Measurements from ENCODE around the gene DGKI. TPM values are rescaled to one million over a fixed set of nuclear protein-coding genes. Genes with fewer than 3 reads are reported as not detected.

Gene DGKI
- total RNA-seq, 2 experiments from 2014 or later: 1.8 to 2.2 TPM

DNA sequence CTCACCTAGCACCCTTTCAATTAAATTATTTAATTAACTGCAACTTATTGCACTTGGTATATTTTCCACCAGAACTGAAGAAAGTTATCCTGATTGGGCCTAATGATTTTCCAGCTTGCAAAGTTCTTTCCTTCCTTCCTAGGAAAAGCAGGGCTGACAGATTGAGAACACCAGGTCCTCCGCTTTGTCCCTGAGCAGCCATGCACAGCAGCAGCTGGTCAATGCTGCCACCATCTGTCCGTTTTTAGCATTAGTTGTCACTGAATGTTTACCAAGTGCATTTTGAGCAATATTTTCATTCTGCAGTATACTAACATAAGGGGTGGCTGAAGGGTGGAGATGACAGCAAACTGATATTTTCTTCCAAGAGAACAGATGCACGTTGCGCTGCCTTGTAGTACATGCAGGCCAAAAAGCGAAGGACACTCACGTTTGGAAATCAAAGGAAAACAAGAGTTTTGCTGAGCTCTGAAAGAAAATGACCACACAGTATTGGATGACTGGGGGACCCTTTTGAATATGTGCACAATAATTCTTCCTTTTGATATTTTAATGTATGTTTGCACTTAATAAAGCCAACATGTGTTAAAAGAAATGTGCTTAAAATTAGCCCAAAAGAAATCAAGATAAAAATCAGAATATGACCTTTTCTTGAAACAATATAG is 254.4 kb downstream of the DGKI start:
- Mint-ChIP-seq H3K27me3 (peaks cover 16% of the 10 kb centered on the region), H3K9me3 (no peaks in the 10 kb centered on the region), H3K36me3 (no peaks in the 10 kb centered on the region), H3K4me3 (no peak overlapping the region), H3K27ac (no peak overlapping the region), H3K4me1 (no peaks in the 10 kb centered on the region)
- DNase-seq: no peak

DNA sequence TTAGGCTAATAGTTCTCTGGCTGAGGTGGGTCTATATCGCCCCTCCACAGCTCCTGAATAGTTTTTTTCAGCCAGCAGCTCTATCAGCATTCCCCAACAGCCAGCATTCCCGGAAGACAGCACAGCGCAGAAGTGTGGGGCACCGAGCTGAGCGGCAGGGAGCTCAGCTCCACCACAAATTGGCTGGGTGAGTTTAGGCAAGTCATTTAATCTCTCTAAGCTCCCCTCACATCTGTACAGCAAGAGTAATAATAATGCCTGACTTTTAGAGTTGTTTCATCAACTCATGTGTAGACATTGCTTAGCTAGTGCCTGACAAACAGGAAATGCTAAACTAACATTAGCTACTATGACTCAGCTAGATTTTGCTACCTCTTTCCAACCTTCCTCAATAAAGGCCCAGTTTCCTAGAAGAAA is 255.3 kb downstream of the DGKI start:
- Mint-ChIP-seq H3K4me1 (no peaks in the 10 kb centered on the region), H3K9me3 (no peaks in the 10 kb centered on the region), H3K27me3 (peaks cover 13% of the 10 kb centered on the region), H3K36me3 (no peaks in the 10 kb centered on the region), H3K4me3 (no peak overlapping the region), H3K27ac (no peak overlapping the region)
- DNase-seq: no peak

DNA sequence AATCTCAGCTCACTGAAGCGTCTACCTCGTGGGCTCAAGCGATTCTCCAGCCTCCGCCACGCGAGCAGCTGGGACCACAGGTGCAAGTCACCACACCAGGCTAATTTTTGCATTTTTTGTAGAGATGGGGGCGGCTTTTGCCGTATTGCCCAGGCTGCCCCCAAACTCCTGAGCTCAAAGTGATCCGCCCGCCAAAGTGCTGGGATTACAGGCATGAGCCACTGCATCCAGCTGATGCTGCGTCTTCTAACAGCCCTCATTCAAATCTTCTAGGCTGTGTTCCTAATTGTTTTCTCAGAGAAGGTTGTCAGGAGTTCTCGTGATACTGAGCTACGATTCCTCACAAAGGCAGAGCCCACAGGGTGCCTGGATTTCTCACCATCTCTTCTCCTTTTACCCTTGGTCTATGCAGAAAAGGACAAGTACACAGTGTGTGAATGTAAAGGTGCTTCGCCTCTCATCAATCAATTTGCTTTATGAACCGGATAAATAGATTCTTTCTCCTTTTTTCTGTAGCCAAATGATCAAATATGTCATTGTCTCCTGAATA is 255.9 kb downstream of the DGKI start:
- no peaks in the 10 kb centered on the region for H3K4me1 Mint-ChIP-seq
- DNase-seq: no peak
- no peaks in the 10 kb centered on the region for H3K9me3 Mint-ChIP-seq
- peaks cover 9% of the 10 kb centered on the region for H3K27me3 Mint-ChIP-seq
- H3K36me3 Mint-ChIP-seq: no peaks in the 10 kb centered on the region
- no peak overlapping the region for H3K4me3 Mint-ChIP-seq
- no peak overlapping the region for H3K27ac Mint-ChIP-seq

DNA sequence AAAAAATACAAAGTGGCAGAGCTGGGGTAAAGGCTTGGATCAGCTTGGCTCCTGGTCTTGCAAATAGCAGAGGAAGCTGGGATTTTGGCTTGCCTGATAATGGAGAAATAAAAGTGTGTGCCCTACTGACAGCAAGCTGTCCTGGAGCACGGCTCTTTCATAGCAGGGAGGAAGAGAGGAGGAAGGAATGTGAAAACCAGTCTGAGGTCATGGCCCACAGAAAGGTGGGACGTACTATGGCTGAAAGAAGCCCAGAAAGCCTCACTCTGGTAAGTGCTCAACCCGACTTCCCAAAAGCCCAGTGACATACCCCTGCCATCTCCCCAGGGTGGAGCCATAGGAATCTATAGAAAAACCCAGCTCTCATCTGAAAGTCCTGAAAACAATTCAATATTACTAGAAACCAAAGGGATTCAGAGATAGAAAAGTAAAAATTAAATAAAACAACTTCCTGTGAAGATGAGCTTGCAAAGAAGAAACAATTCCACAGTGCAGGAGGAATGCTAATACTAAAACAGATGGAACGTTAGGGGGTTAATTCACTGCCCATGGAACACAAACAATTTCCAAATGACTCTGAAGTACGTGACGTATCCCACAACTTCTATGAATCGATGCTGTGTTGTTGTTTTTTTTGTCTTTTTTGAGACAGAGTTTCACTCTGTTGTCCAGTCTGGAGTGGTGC is 256.6 kb downstream of the DGKI start:
- no peaks in the 10 kb centered on the region for H3K4me1 Mint-ChIP-seq
- DNase-seq: no peak
- H3K9me3 Mint-ChIP-seq: no peaks in the 10 kb centered on the region
- H3K36me3 Mint-ChIP-seq: no peaks in the 10 kb centered on the region
- no peak overlapping the region for H3K4me3 Mint-ChIP-seq
- peaks cover 6% of the 10 kb centered on the region for H3K27me3 Mint-ChIP-seq
- no peak overlapping the region for H3K27ac Mint-ChIP-seq

DNA sequence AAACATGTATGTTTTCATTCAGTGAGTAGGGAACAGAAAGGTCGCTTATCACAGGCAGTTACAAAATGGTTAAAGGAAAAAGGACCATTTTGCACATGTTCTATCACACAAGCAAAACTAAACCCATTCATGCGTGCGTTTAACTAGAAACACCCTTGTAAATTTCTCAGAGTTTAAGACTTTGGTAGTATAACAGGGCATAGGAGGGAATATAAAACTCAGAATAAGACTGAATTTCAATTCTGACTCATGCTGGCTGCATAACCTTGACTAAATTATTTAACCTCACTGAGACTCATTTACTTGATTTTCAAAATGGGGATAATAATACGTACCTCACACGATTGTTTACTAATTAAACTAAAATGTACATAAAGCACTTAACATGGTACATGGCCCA is 259.4 kb downstream of the DGKI start:
- H3K4me3 Mint-ChIP-seq: no peak overlapping the region
- no peaks in the 10 kb centered on the region for H3K9me3 Mint-ChIP-seq
- H3K27ac Mint-ChIP-seq: no peak overlapping the region
- no peaks in the 10 kb centered on the region for H3K36me3 Mint-ChIP-seq
- H3K27me3 Mint-ChIP-seq: peaks cover 4% of the 10 kb centered on the region
- DNase-seq: no peak
- H3K4me1 Mint-ChIP-seq: no peaks in the 10 kb centered on the region

DNA sequence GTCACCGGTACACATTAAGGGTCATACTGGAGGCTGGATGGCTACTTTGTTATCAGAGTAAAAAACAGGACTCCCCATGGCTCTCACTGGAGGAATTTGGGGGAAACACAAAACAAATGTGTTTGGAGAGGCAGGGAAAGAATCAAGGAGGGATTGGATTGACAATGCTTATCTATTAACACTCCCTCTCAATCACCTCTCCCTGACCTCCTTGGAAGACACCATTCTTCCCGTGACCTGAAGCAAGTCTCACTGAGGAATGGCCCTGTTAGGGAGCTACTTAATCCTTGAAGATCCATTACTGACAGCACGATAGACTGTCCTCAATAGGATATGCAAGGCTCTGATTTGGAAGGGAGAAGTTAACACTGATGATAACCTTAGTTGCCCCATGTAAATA is 261.2 kb downstream of the DGKI start:
- Mint-ChIP-seq H3K4me1 (no peaks in the 10 kb centered on the region), H3K36me3 (no peaks in the 10 kb centered on the region), H3K4me3 (no peak overlapping the region), H3K27ac (no peak overlapping the region), H3K9me3 (no peaks in the 10 kb centered on the region), H3K27me3 (peaks cover 4% of the 10 kb centered on the region)
- no peak for DNase-seq

DNA sequence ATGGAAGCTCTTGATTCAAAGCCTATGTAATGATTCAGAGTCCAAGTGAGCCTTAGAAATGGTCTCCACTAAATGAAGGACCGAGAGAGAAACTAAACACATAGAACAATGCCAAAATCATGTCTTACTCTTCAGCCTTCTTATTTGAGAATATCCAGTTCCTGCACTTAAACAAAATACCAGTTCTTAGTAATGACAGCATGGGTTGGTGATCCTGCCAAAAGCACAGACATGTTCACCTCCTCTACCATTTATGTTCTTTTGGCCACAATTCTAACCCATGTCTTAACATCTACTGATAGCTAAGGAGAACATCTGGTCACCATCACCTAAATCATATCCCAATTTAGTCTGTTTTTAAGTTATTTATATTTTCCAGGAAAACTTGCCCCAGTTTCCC is 263.6 kb downstream of the DGKI start:
- peaks cover 14% of the 10 kb centered on the region for H3K27me3 Mint-ChIP-seq
- no peak overlapping the region for H3K27ac Mint-ChIP-seq
- no peaks in the 10 kb centered on the region for H3K9me3 Mint-ChIP-seq
- H3K4me1 Mint-ChIP-seq: no peaks in the 10 kb centered on the region
- DNase-seq: no peak
- H3K4me3 Mint-ChIP-seq: no peak overlapping the region
- H3K36me3 Mint-ChIP-seq: no peaks in the 10 kb centered on the region

DNA sequence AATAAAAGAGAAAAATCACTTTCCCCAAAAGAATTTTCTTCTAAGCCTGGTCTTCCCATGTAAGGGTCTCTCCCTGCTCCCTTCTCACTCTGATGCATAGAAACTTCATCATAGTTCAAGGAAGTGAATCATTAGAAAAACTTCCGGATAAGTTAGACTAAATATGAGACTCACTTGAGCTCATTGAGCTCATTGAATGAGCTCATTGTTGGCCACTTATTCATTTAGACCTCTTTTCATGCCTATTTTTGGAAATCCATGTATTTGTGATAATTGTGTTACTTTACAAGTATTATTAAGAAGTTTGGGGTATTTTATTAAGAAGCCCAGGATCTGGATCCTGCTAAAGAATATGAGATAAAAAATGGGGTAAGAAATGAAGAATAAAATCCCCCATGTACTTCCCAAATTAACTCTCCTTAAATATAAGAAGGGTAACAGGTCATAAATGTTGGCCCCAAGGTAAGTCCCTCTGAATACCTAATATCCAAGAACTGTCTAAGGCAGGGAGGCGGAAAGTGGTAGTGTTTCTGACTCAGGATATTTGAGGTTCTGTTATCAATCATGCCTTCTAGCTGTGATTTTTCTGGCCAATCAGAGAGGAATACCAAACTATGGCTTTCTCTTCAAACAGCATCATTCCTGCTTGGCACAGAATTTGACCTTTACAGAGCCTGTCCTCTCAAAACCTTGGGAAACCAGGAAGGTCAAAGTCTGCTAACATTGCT is 266.7 kb downstream of the DGKI start:
- DNase-seq: no peak
- H3K36me3 Mint-ChIP-seq: no peaks in the 10 kb centered on the region
- peaks cover 14% of the 10 kb centered on the region for H3K27me3 Mint-ChIP-seq
- no peak overlapping the region for H3K27ac Mint-ChIP-seq
- no peaks in the 10 kb centered on the region for H3K9me3 Mint-ChIP-seq
- no peaks in the 10 kb centered on the region for H3K4me1 Mint-ChIP-seq
- no peak overlapping the region for H3K4me3 Mint-ChIP-seq

DNA sequence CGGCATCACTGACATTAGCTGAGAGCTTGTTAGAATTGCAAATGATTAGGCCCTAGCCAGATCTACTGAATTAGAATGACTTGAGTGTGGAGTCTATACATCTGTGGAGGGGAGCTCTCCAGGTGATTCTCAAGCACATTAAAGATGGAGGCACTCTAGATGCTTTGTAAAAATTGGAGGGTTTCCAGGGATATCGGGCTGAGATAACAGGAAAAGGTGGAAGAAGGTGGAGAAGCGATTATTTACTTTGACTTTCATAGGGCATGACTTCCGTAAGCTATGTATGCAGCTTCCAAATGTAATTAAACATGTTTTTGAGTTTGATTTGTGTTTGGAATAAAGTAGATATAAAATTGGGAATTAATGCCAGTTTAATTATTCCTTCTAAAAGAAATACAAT is 268.2 kb downstream of the DGKI start:
- Mint-ChIP-seq H3K36me3 (no peaks in the 10 kb centered on the region), H3K4me1 (no peaks in the 10 kb centered on the region), H3K4me3 (no peak overlapping the region), H3K9me3 (no peaks in the 10 kb centered on the region), H3K27ac (no peak overlapping the region), H3K27me3 (peaks cover 10% of the 10 kb centered on the region)
- no peak for DNase-seq

DNA sequence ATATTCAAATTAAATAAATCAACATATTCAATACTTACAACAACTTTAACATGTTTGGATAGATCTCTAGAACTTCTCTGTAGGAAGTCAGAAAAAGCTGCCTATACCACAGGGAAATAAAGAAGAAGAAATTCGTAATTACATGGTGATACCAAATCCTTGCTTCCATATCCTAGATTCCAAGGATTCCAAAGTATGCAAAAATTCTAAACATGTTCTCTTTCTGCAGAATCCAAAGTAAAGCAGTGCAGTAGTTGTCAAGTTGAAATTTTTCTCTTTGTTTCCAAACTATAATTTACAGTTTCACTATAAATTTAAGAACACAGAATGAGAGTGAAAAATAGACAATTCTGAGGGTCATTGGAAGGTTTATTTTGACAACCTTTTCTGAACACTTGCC is 269.6 kb downstream of the DGKI start:
- Mint-ChIP-seq H3K4me1 (no peaks in the 10 kb centered on the region), H3K27ac (no peak overlapping the region), H3K4me3 (no peak overlapping the region), H3K27me3 (peaks cover 10% of the 10 kb centered on the region), H3K36me3 (no peaks in the 10 kb centered on the region), H3K9me3 (no peaks in the 10 kb centered on the region)
- DNase-seq: no peak

DNA sequence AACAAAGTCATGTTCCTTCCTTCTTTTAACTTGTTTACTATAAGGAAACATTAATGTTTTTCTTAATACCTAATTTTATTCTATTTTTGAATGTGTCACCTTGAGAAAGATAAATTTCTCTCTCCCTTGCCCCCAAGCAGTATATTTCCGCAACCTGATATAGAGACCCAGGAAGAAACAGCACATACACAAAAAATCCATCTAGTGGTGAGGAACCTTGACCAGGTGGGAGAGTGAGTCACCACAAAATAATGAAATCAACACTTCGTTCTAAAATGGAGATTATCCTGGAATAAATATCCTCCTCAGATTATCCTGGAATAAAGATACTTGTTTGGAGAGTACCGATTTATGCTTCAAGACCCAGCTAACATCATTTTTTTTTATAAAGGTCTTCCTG is 270.3 kb downstream of the DGKI start:
- DNase-seq: no peak
- Mint-ChIP-seq H3K27me3 (peaks cover 10% of the 10 kb centered on the region), H3K4me1 (no peaks in the 10 kb centered on the region), H3K4me3 (no peak overlapping the region), H3K9me3 (no peaks in the 10 kb centered on the region), H3K36me3 (no peaks in the 10 kb centered on the region), H3K27ac (no peak overlapping the region)

DNA sequence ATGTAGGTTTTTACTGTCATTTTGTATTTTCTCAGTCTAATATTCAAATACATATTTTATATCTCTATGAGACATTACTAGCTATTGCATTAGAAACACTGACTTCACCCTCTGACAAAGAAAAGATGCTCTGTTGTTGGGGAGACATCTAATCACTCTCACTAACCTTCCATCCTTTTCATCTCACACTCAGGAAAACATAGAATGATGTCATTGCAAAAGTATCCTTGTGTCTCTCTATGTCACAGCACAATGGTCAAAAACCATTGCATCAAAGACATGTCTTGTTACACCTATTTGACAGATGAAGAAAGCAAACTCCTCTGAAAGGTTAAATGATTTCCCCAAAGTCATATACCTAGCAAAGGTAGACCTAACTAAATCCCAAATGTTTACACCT is 272.0 kb downstream of the DGKI start:
- no peak for DNase-seq
- peaks cover 9% of the 10 kb centered on the region for H3K27me3 Mint-ChIP-seq
- H3K27ac Mint-ChIP-seq: no peak overlapping the region
- no peaks in the 10 kb centered on the region for H3K36me3 Mint-ChIP-seq
- no peak overlapping the region for H3K4me3 Mint-ChIP-seq
- no peaks in the 10 kb centered on the region for H3K9me3 Mint-ChIP-seq
- H3K4me1 Mint-ChIP-seq: no peaks in the 10 kb centered on the region

DNA sequence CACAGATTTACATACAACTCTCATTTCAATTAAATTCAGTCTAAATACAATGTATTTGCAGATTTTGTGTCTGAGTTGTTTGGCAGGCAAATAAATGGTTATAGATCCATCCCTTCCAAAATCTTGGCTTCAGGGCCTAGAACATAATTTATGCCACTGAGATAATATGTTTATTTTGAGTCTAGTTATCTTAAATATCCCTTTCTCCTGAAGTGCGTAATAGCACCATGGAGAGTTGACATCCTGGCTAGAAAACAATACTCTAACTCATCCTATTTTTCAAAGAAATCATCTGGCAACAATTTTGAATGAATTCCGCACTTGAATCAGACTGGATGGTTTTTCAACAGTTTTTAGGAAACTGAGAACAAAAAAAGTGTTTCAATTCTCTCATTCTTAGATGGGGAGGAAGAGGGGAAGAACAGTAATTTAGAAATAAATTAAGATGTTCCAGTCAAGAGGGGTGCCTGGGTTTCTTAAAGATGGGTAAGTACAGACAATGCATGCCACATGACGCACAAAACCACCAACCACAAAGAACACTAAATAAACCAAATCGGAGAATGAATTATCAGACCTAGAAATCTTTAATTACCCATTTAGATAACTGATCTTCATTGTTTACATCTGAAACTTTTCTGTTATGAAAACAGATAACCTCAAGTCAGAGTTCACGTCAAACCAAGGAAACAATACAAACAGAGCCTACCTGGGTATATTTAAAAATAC is 274.6 kb downstream of the DGKI start:
- Mint-ChIP-seq H3K9me3 (no peaks in the 10 kb centered on the region), H3K27ac (no peak overlapping the region), H3K36me3 (no peaks in the 10 kb centered on the region), H3K27me3 (no peaks in the 10 kb centered on the region), H3K4me1 (no peaks in the 10 kb centered on the region), H3K4me3 (no peak overlapping the region)
- no peak for DNase-seq

DNA sequence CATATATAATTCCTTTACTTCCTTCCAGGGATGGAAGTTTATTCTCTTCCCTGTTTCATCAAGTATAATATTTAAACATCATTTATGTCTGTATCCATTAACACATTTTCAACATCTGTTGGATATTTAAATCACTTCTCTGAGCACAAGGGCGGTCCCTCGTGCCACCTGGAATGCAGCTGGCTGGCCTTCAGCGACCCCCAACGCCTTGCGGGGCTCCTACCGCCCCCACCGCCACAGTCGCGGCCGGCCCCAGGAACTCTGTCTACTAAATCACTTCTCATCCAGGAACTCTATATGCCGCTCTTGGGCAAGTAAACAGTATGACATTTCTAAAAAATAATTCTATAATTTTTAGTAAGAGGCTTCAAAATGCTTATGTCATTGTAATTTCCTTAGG is 282.1 kb downstream of the DGKI start:
- Mint-ChIP-seq H3K27ac (no peak overlapping the region), H3K4me3 (no peak overlapping the region), H3K9me3 (no peaks in the 10 kb centered on the region), H3K36me3 (no peaks in the 10 kb centered on the region), H3K4me1 (no peaks in the 10 kb centered on the region), H3K27me3 (peaks cover 6% of the 10 kb centered on the region)
- no peak for DNase-seq

DNA sequence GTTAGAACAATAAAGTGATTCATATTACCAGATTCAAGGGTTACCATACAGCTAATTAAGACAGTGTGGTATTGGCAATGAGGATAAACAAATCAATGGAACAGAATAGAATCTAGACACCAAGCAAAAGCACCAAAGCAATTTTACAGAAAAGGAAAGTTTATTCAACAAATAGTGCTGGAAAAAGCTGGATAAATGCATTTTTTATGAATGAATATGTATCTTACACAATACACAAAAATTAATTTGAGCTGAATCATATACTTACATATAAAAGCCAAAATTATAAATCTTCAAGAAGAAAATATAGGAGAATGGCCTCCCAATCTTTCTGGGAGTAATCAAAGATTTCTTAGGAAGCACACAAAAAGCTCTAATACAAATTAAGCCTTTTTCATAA is 282.8 kb downstream of the DGKI start:
- DNase-seq: no peak
- Mint-ChIP-seq H3K4me1 (no peaks in the 10 kb centered on the region), H3K27ac (no peak overlapping the region), H3K36me3 (no peaks in the 10 kb centered on the region), H3K27me3 (peaks cover 6% of the 10 kb centered on the region), H3K9me3 (no peaks in the 10 kb centered on the region), H3K4me3 (no peak overlapping the region)

Data from activated naive CD8-positive, alpha-beta T cell treated with anti-CD3 and anti-CD28 coated beads for 36 hours (primary cell).